Stimulated activated CD8-positive, alpha-beta memory T cell treated with anti-CD3 and anti-CD28 coated beads, Interleukin-15, amount 100 ng/mL, for 24 hours (primary cell): Measurements from ENCODE around the gene GYS2.
"Not testable (repeated sequence)": the region's sequence is repeated elsewhere in the genome, so short reads cannot be mapped to it uniquely, and the experiment has no call there.

Experiments
- DNase-seq: peaks from one replicate; pipeline ENCODE4 v3.0.0-alpha.2; 2020; ENCODE audit warnings: low read depth

GYS2 gene

DNA sequence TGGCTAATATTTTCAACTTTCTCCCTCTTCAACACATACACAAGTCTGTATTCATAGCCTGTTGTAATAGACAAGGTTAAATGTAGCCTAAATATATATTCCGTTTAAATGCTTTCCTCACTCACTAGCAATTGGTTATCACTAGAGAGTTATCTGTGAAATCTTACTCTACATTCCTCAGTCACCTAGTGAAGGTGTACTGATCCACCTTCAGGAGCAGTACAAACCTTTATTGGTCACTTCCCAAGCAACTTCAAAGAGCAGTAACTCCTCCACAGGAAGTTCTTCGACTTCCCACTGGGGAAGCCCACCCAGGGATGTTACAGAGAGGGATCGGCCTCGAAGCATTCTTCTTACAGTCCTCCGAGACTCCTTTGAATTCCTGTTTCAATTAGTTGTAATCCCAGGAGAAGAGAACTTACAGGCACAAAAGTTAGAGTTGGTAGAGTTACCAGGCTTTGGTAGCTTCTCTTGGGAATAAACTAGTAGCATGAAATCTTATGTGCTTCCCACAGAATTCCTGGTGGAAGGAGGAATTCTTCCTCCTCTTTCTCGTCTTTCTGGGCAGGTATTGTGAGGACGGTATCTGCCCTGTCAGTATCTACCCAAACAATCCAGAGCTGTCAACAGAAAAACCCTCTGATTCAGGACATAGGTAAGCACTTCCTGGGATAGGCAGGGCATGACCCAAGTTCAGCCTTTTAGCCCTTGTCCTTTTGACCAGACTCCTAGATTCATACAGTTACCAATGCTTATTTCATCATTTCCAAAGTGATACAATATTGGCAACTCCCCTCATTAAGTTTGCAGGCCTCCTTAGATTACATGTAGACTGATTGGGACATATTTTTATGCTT is at the start of gene GYS2:
GYS2 (minus strand) TSS at position 603 of the 857 bp plus-strand sequence; CDS start at position 348, 255 bp downstream.
- DNase-seq, result no peak

- DNase-seq, result no peak
These were observed 47.2 kb upstream of the GYS2 start for GRCh38 chr12:21651821-21652220.

GRCh38 chr12:21650997-21651396 is 46.4 kb upstream of the GYS2 start:
- DNase-seq, result no peak

DNA sequence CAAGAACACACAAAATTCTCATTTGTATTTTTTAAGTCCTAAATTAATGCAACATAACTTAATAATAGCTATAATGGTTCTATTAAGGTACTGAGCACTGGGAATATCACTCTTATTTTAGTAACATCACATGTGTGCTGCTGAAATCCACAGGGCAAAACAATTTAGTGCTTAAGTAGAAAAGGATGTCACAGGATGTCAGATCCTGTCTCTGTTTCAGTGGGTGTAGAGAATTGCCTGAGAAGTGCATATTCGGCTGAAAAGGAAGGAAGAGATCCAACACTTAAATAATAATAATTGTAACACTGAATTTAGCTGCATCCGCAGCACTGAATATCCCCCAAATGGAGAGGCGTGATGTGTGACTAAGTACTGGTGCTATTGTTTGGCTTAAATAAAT is 44.4 kb upstream of the GYS2 start:
- no peak for DNase-seq

DNA sequence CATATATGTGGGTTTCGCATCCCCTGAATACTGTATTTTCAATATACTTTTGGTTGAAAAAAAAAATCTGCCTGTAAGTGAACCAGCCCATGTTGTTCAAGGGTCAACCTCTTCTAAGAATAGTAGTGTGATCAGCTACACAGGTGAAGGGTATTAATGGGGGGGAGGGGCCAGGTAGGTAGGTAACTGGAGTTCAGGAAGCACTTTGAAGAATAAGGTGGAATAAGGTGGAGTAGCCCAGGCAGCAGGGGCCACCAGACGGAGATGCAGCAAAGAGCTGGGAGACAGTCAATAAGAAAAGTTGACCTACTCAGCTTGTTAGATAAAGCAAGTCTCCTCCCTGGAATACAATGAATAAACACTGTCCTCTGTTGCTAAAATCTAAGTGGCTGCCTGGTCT is 43.7 kb upstream of the GYS2 start:
- no peak for DNase-seq

DNA sequence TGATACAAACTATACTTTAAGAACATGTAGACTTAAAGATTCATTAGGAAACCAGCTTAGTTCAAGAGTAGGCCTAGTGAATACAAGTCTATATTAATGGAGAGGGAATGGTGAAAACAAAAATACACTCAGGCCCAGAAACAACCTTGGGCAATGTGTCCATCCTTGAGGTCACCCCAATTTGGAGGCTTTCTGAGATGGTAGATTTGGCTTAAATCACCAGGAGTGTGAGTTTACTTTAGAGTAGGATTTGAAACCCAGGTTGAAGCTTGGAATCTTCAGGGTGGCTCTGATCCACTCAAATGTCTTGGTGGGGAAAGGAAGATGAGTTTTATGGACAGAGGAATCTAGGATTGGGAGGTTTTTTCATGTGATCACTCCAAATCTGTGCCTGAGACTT is 42.5 kb upstream of the GYS2 start:
- DNase-seq, result no peak

- DNase-seq, result not testable (repeated sequence)
These were observed 40.4 kb upstream of the GYS2 start for GRCh38 chr12:21645041-21645500.

DNA sequence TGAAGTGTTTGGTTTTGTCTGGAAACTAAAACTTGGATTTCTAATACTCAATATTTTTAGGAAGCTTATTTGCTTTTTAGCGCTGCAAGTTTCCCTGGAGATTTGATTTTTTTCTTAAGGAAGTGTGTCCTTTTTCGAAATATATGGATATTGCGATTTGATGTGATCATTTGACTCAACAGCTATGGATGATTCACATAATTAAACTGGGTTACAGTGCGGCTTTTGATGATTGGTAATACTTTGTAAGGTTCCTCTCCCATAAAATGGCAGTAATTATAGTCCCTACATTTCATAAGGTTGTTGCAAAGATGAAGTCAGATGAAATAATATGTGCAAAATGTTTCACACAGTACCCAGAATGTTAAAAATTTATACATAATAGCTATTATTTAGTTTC is 39.9 kb upstream of the GYS2 start:
- no peak for DNase-seq

- no peak for DNase-seq
These were observed 39.1 kb upstream of the GYS2 start for GRCh38 chr12:21643758-21644157.

DNA sequence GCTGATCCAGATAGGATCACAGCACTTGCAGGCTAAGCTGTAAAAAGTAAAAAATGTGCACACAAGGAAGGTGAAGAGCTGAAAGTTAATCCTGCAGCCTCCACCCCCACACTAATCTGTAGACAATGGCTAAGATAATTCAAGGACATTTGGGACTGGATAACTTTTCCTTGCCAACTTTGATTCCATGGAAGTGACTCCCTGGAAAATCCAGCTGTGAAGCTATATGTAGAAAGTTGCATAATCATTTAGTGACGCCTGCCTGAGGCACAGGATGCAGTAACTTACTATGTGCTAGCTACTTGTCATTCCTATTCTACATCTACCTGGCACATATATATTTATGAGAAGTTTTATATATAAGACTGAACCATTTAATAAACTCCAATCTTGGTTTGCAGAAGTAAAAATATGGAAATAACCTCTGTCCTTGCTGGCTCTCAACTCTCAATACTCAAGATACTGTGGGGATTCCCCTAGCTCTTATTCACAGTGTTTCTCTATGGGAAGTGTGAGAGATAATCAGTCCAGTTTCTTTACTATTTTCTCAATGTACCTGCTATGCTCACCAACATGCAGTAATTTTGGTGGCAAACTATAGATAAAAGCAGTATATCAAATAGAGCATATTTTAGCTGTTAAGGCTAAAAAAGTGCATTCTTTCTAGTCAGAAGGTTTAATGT is 38.2 kb upstream of the GYS2 start:
- DNase-seq, result no peak

GRCh38 chr12:21638054-21638891 is 33.6 kb upstream of the GYS2 start:
- no peak for DNase-seq

- DNase-seq, result no peak
These were observed 29.6 kb upstream of the GYS2 start for GRCh38 chr12:21634245-21634644.

- no peak for DNase-seq
These were observed 26.7 kb upstream of the GYS2 start for GRCh38 chr12:21631367-21631766.

DNA sequence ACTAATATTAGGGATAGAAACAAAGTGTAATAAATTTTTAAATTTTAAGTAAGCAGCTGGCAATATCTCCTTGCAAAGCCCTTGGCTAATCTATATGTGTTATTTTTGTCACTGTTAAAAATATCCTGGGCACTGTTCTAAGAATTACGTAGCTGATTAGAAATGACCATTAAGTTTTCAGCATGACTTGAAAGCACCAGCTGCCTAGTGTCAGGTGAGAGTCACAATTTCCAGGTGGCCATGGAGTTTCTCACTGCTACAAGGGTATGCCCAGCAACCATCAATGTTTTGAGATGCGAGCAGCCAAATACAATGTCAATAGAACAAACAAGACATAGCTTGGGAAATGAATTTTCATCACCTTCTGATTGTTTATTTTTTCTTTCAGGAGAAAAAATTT is 23.3 kb upstream of the GYS2 start:
- DNase-seq, result no peak

GRCh38 chr12:21618566-21618965 is 13.9 kb upstream of the GYS2 start:
- DNase-seq, result no peak

DNA sequence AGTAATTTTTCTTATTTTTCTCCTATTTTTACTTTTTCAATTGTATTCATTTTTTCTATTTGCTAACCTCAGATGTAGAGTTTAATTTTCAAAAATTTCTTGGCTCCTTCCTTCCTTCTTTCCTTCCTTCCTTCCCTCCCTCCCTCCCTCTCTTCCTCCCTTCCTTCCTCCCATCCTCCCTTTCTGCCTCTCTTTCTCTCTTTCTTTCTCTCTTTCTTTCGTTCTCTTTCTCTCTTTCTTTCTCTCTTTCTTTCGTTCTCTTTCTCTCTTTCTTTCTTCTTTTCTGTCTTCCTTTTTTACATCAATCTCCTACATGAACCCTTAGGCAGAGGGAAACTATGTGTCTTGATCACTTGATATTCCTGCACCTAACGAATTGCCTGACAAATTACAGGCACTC is 12.4 kb upstream of the GYS2 start:
- no peak for DNase-seq

DNA sequence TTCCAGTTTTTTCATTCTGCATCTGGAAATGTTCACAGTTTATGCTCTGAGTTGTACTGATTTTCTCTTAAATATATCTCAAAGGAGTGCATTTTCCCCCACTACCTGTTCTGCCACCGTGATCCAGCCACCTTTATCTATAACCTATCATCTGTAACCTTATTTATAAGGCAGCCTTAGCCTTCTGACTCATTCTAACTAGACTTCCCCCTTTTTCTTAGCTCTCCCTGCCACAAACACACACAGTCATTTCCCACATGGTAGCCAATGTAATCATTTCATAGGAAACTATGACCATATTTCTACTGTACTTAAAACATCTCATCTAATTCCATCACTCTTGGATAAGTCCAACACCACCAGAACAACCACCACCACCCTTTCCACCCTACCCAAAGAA is 10.8 kb upstream of the GYS2 start:
- no peak for DNase-seq

- DNase-seq, result no peak
These were observed 9.9 kb upstream of the GYS2 start for GRCh38 chr12:21614506-21614905.

GRCh38 chr12:21613931-21614330 is 9.3 kb upstream of the GYS2 start:
- no peak for DNase-seq

DNA sequence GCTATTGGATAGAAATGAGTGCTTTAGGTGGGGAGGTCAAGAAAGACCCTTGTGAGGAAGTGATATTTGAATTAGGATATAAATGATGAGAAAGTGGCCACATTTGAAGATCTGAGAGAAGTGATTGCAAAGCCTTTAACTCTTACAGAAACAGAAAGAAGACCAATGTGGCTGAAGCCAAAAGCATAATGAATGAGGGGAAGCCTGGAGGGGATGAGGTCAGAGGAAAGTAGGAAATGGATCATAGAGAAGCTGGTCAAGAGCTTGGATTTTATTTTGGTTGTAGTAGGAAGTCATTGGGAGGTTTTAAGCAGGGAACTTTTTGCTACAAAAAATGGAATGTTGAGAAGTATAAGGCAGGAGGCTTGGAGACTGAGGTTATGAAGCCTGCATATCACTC is 3.5 kb upstream of the GYS2 start:
- no peak for DNase-seq

DNA sequence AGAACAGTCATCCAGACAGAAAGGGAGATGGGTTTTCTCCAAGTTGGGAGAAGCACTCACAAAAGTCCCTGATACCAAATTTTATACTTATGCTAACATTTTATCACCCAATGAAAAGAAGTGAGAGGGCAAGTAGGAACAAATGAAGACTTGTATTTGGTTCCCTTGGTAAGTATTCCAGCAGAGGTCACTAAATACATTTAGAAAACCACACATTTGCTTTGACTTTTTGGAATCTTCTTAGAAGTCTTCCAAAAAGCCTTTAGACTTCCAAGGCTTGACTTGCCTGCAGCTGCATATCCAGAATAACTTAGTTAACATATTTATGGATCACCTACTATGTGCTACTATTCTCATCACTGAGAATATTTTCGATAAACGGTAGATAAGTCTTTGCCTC is 3.1 kb upstream of the GYS2 start:
- DNase-seq, result no peak

DNA sequence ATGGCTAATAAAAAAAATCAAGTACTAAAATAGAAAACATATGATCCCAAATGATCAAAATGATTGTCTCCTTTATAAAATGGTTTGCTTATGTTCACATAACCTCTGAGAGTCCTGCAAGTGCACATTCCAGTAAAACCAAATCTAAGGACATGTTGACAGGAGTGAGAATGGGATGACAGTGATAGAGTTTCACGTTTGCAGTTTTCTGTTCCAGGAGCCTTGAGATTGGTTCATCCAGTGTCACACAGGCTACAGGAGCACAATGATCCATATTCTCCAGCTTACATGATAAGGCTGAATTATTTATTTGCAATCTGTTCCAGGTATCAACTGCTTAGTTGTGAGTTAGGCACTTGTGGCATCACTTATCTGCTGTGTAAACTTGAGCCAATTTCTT is 1.5 kb upstream of the GYS2 start:
- DNase-seq, result no peak

GRCh38 chr12:21602774-21603173 is 1.9 kb downstream of the GYS2 start:
- no peak for DNase-seq
